Endothelial cell of umbilical vein (primary cell): ENCODE measurements around the gene ACAA2.
"Not testable (repeated sequence)": the region's sequence is repeated elsewhere in the genome, so short reads cannot be mapped to it uniquely, and the experiment has no call there.

Experiments used
- CTCF ChIP-seq, 2 donors: IDR thresholded peaks; 1 replicate in 1 of 2; 2 replicates in 1 of 2; pipeline ENCODE4 v1.5.1; 2011; ENCODE audit warnings: low read length in 2 of 2, mild to moderate bottlenecking in 2 of 2, moderate library complexity in 2 of 2, control low read depth in 1 of 2, inconsistent platforms in 1 of 2, low read depth in 1 of 2; ENCODE audit not compliant: insufficient read depth in 1 of 2; ENCODE audit errors: extremely low read depth in 1 of 2
- EZH2 ChIP-seq: IDR thresholded peaks from 2 replicates; pipeline ENCODE4 v1.6.1; 2012; ENCODE audit warnings: borderline replicate concordance, low read depth, mild to moderate bottlenecking, moderate library complexity, low read length, inconsistent platforms; ENCODE audit not compliant: severe bottlenecking
- FOS ChIP-seq: IDR thresholded peaks from 2 replicates; pipeline ENCODE4 v1.6.1; 2011; ENCODE audit warnings: mild to moderate bottlenecking, low read length, moderate library complexity, borderline replicate concordance; ENCODE audit not compliant: insufficient read depth
- GATA2 ChIP-seq: IDR thresholded peaks from 2 replicates; pipeline ENCODE4 v1.7.0; 2011; ENCODE audit warnings: low read depth, mild to moderate bottlenecking, moderate library complexity, mixed read lengths, low read length; ENCODE audit not compliant: insufficient read length, insufficient read depth
- JUN ChIP-seq: IDR thresholded peaks from 2 replicates; pipeline ENCODE4 v1.6.1; 2011; ENCODE audit warnings: borderline replicate concordance, low read depth; ENCODE audit not compliant: insufficient read length, insufficient read depth
- MAX ChIP-seq: IDR thresholded peaks from 2 replicates; pipeline ENCODE4 v1.6.1; 2011; ENCODE audit not compliant: insufficient read depth, insufficient read length
- MYC ChIP-seq: IDR thresholded peaks from one replicate; pipeline ENCODE4 v1.6.1; 2011; ENCODE audit warnings: mild to moderate bottlenecking, low read depth, low read length
- POLR2A ChIP-seq: IDR thresholded peaks from 2 replicates; pipeline ENCODE4 v1.6.1; 2012; ENCODE audit warnings: low read depth, mild to moderate bottlenecking, control low read depth, low read length
- POLR2AphosphoS5 ChIP-seq: IDR thresholded peaks from 2 replicates; pipeline ENCODE4 v1.6.1; 2012; ENCODE audit warnings: low read depth, mild to moderate bottlenecking, control low read depth, low read length, moderate library complexity; ENCODE audit not compliant: insufficient read depth

- TF ChIP-seq CTCF (IDR thresholded peaks at IDR 0.05; ENCODE audit: extremely low read depth in 1 of 2, insufficient read depth in 1 of 2, low read depth in 1 of 2, low read length in 2 of 2); EZH2; POLR2AphosphoS5; FOS; MYC; GATA2; POLR2A; MAX; JUN: not testable (repeated sequence)
Measured at GRCh38 chr18:49789560-49790134, 23.7 kb downstream of the ACAA2 start.
